ENCODE measurements around the gene JAZF1. TPM values are rescaled to one million over a fixed set of nuclear protein-coding genes. Genes with fewer than 3 reads are reported as not detected.
A peak's percentile ranks its signal among the peaks of the same experiment; 100 is the strongest.

The JAZF1 gene
- total and polyA plus RNA-seq, 3 experiments from 2014 or later: 3.2 to 5.1 (median 4.9) TPM

GRCh38 chr7:28088901-28089714 is 91.5 kb downstream of the JAZF1 start:
- Mint-ChIP-seq H3K27ac (peak overlapping the region in 2 of 8 donors; percentile 6 to 48), H3K36me3 (peaks cover 1 to 6% (median 4%) of the 10 kb centered on the region in 3 donors), H3K4me3 (no peak overlapping the region), H3K27me3 (no peaks in the 10 kb centered on the region), H3K4me1 (peaks cover 18 to 21% (median 21%) of the 10 kb centered on the region in 3 donors), H3K9me3 (no peaks in the 10 kb centered on the region)
- ChIA-PET CTCF (interaction anchor here (3.9 kb wide), 1 partner anchor 8 kb away, joined by 15 read pairs; no protein-coding TSS in a partner anchor), POLR2A (no interaction called here)
- Histone ChIP-seq H3K9me3 (ENCODE audit: low read length) (no peaks in the 10 kb centered on the region), H3K36me3 (ENCODE audit: insufficient read depth, low read length) (no peaks in the 10 kb centered on the region), H3K27me3 (ENCODE audit: insufficient read depth, low read length, poor library complexity, severe bottlenecking) (no peaks in the 10 kb centered on the region), H3K4me1 (ENCODE audit: insufficient read depth, low read length) (no peaks in the 10 kb centered on the region), H3K4me3 (ENCODE audit: low read length) (no peak overlapping the region), H3K27ac (ENCODE audit: low read depth, low read length) (no peak overlapping the region)
- no peak for DNase-seq

- ChIA-PET CTCF (interaction anchor here (1.0 to 3.9 kb wide), 2 partner anchors 9 to 10 kb away, joined by 3 to 15 read pairs; no protein-coding TSS in a partner anchor), POLR2A (no interaction called here)
- no peak overlapping the region for H3K27ac Mint-ChIP-seq
- H3K9me3 ChIP-seq (ENCODE audit: low read length): no peaks in the 10 kb centered on the region
- H3K4me1 Mint-ChIP-seq: peaks cover 16 to 21% (median 21%) of the 10 kb centered on the region in 3 donors
- H3K27me3 Mint-ChIP-seq: no peaks in the 10 kb centered on the region
- no peaks in the 10 kb centered on the region for H3K36me3 ChIP-seq (ENCODE audit: insufficient read depth, low read length)
- no peak overlapping the region for H3K27ac ChIP-seq (ENCODE audit: low read depth, low read length)
- H3K4me3 Mint-ChIP-seq: no peak overlapping the region
- peaks cover 0 to 4% (median 0%) of the 10 kb centered on the region in 3 donors for H3K36me3 Mint-ChIP-seq
- H3K9me3 Mint-ChIP-seq: no peaks in the 10 kb centered on the region
- no peak for DNase-seq
- no peak overlapping the region for H3K4me3 ChIP-seq (ENCODE audit: low read length)
- no peaks in the 10 kb centered on the region for H3K27me3 ChIP-seq (ENCODE audit: insufficient read depth, low read length, poor library complexity, severe bottlenecking)
- H3K4me1 ChIP-seq (ENCODE audit: insufficient read depth, low read length): no peaks in the 10 kb centered on the region
Measured at GRCh38 chr7:28088032-28088431, 92.6 kb downstream of the JAZF1 start.

GRCh38 chr7:28086198-28086597 is 94.4 kb downstream of the JAZF1 start:
- no peaks in the 10 kb centered on the region for H3K27me3 ChIP-seq (ENCODE audit: insufficient read depth, low read length, poor library complexity, severe bottlenecking)
- H3K4me3 Mint-ChIP-seq: no peak overlapping the region
- peaks cover 0 to 4% (median 0%) of the 10 kb centered on the region in 3 donors for H3K36me3 Mint-ChIP-seq
- H3K9me3 ChIP-seq (ENCODE audit: low read length): no peaks in the 10 kb centered on the region
- H3K4me1 Mint-ChIP-seq: peaks cover 18 to 21% (median 21%) of the 10 kb centered on the region in 3 donors
- H3K4me3 ChIP-seq (ENCODE audit: low read length): no peak overlapping the region
- ChIA-PET CTCF (interaction anchor here (1.0 to 3.9 kb wide), 2 partner anchors 11 to 15 kb away, joined by 3 to 15 read pairs; no protein-coding TSS in a partner anchor), POLR2A (no interaction called here)
- no peak overlapping the region for H3K27ac ChIP-seq (ENCODE audit: low read depth, low read length)
- DNase-seq: no peak
- no peaks in the 10 kb centered on the region for H3K4me1 ChIP-seq (ENCODE audit: insufficient read depth, low read length)
- H3K9me3 Mint-ChIP-seq: no peaks in the 10 kb centered on the region
- H3K36me3 ChIP-seq (ENCODE audit: insufficient read depth, low read length): no peaks in the 10 kb centered on the region
- H3K27ac Mint-ChIP-seq: peak overlapping the region in 1 of 8 donors; percentile 19
- H3K27me3 Mint-ChIP-seq: no peaks in the 10 kb centered on the region

- ChIA-PET POLR2A (no interaction called here), CTCF (no interaction called here)
- no peak overlapping the region for H3K4me3 ChIP-seq (ENCODE audit: low read length)
- H3K9me3 ChIP-seq (ENCODE audit: low read length): no peaks in the 10 kb centered on the region
- H3K4me1 Mint-ChIP-seq: peaks cover 9 to 10% (median 9%) of the 10 kb centered on the region in 3 donors
- H3K27ac ChIP-seq (ENCODE audit: low read depth, low read length): no peak overlapping the region
- no peaks in the 10 kb centered on the region for H3K27me3 ChIP-seq (ENCODE audit: insufficient read depth, low read length, poor library complexity, severe bottlenecking)
- no peaks in the 10 kb centered on the region for H3K9me3 Mint-ChIP-seq
- DNase-seq: no peak
- H3K27me3 Mint-ChIP-seq: no peaks in the 10 kb centered on the region
- H3K36me3 Mint-ChIP-seq: no peaks in the 10 kb centered on the region
- H3K4me3 Mint-ChIP-seq: no peak overlapping the region
- H3K27ac Mint-ChIP-seq: peak overlapping the region in 2 of 8 donors; percentile 13 to 71
- no peaks in the 10 kb centered on the region for H3K36me3 ChIP-seq (ENCODE audit: insufficient read depth, low read length)
- H3K4me1 ChIP-seq (ENCODE audit: insufficient read depth, low read length): no peaks in the 10 kb centered on the region
Measured at GRCh38 chr7:28083998-28084985, 96.3 kb downstream of the JAZF1 start.

GRCh38 chr7:28083164-28083997 is 97.2 kb downstream of the JAZF1 start:
- no peak for DNase-seq
- Mint-ChIP-seq H3K27me3 (no peaks in the 10 kb centered on the region), H3K4me1 (peaks cover 3 to 4% (median 3%) of the 10 kb centered on the region in 3 donors), H3K9me3 (no peaks in the 10 kb centered on the region), H3K36me3 (no peaks in the 10 kb centered on the region), H3K27ac (peak overlapping the region in 1 of 8 donors; percentile 66), H3K4me3 (no peak overlapping the region)
- Histone ChIP-seq H3K9me3 (ENCODE audit: low read length) (no peaks in the 10 kb centered on the region), H3K27ac (ENCODE audit: low read depth, low read length) (no peak overlapping the region), H3K27me3 (ENCODE audit: insufficient read depth, low read length, poor library complexity, severe bottlenecking) (no peaks in the 10 kb centered on the region), H3K4me3 (ENCODE audit: low read length) (no peak overlapping the region), H3K4me1 (ENCODE audit: insufficient read depth, low read length) (no peaks in the 10 kb centered on the region), H3K36me3 (ENCODE audit: insufficient read depth, low read length) (no peaks in the 10 kb centered on the region)
- CTCF ChIA-PET: interaction anchor here (1.2 kb wide), 1 partner anchor 9 kb away, joined by 3 read pairs; no protein-coding TSS in a partner anchor
- POLR2A ChIA-PET: no interaction called here

GRCh38 chr7:28082071-28082470 is 98.5 kb downstream of the JAZF1 start:
- Histone ChIP-seq H3K27ac (ENCODE audit: low read depth, low read length) (no peak overlapping the region), H3K27me3 (ENCODE audit: insufficient read depth, low read length, poor library complexity, severe bottlenecking) (no peaks in the 10 kb centered on the region), H3K4me3 (ENCODE audit: low read length) (no peak overlapping the region), H3K36me3 (ENCODE audit: insufficient read depth, low read length) (no peaks in the 10 kb centered on the region), H3K4me1 (ENCODE audit: insufficient read depth, low read length) (no peaks in the 10 kb centered on the region), H3K9me3 (ENCODE audit: low read length) (no peaks in the 10 kb centered on the region)
- Mint-ChIP-seq H3K4me1 (peaks cover 4 to 9% (median 5%) of the 10 kb centered on the region in 3 donors), H3K4me3 (no peak overlapping the region), H3K27me3 (no peaks in the 10 kb centered on the region), H3K36me3 (no peaks in the 10 kb centered on the region), H3K27ac (peak overlapping the region in 1 of 8 donors; percentile 24), H3K9me3 (no peaks in the 10 kb centered on the region)
- ChIA-PET POLR2A (no interaction called here), CTCF (no interaction called here)
- no peak for DNase-seq

GRCh38 chr7:28081016-28081415 is 99.6 kb downstream of the JAZF1 start:
- Histone ChIP-seq H3K4me1 (ENCODE audit: insufficient read depth, low read length) (no peaks in the 10 kb centered on the region), H3K4me3 (ENCODE audit: low read length) (no peak overlapping the region), H3K27me3 (ENCODE audit: insufficient read depth, low read length, poor library complexity, severe bottlenecking) (no peaks in the 10 kb centered on the region), H3K36me3 (ENCODE audit: insufficient read depth, low read length) (no peaks in the 10 kb centered on the region), H3K9me3 (ENCODE audit: low read length) (no peaks in the 10 kb centered on the region), H3K27ac (ENCODE audit: low read depth, low read length) (no peak overlapping the region)
- no peak overlapping the region for H3K27ac Mint-ChIP-seq
- ChIA-PET POLR2A (no interaction called here), CTCF (interaction anchor here (0.7 kb wide), 1 partner anchor 9 kb away, joined by 3 read pairs; no protein-coding TSS in a partner anchor)
- no peaks in the 10 kb centered on the region for H3K9me3 Mint-ChIP-seq
- H3K4me1 Mint-ChIP-seq: peaks cover 4 to 9% (median 5%) of the 10 kb centered on the region in 3 donors
- DNase-seq: no peak
- no peak overlapping the region for H3K4me3 Mint-ChIP-seq
- H3K36me3 Mint-ChIP-seq: no peaks in the 10 kb centered on the region
- H3K27me3 Mint-ChIP-seq: no peaks in the 10 kb centered on the region
